OCI-LY7 (cell line): ENCODE results near the gene AGPAT3. TPM values are rescaled to one million over a fixed set of nuclear protein-coding genes. Genes with fewer than 3 reads are reported as not detected.

Source experiments
- BruUV-seq: library from RNA; stranded (reverse); fragments of 400-500 nt; replicated peaks from 2 replicates; lab custom pipeline; 2021; lab: Mats Ljungman, UMichigan
- CTCF ChIA-PET: fragments of 300-600 bp; sonication (Branson Sonifier 250); formaldehyde crosslinking; loops from one replicate; lab custom pipeline; 2022; ENCODE audit warnings: antibody characterized with exemption; ENCODE audit not compliant: unreplicated experiment; lab: Charles Lee
- POLR2A ChIA-PET: fragments of 300-600 bp; sonication (Branson Sonifier 250); formaldehyde crosslinking; loops from one replicate; lab custom pipeline; 2022; ENCODE audit warnings: antibody characterized with exemption; lab: Charles Lee
- DNase-seq: peaks from one replicate; pipeline ENCODE4 v3.0.0-alpha.2; 2015; ENCODE audit warnings: low spot score
- H2AFZ ChIP-seq: fragments of 200-600 bp; sonication (generic), shearing (Covaris generic); 2 replicates; pipeline ENCODE4 v1.6.1; 2014; ENCODE audit warnings: mild to moderate bottlenecking, antibody characterized with exemption, low read length, moderate library complexity
- H3K27ac ChIP-seq: fragments of 200-600 bp; sonication (generic); 2 replicates; pipeline ENCODE4 v1.5.1; 2014; ENCODE audit warnings: mixed run types, low read depth, mild to moderate bottlenecking, moderate library complexity, low read length, inconsistent platforms; ENCODE audit not compliant: poor library complexity, severe bottlenecking
- H3K36me3 ChIP-seq: fragments of 200-600 bp; sonication (generic); 2 replicates; pipeline ENCODE4 v1.6.1; 2014; ENCODE audit warnings: mild to moderate bottlenecking, antibody characterized with exemption, low read length, moderate library complexity, mixed read lengths; ENCODE audit not compliant: insufficient read depth
- H3K4me1 ChIP-seq: fragments of 200-600 bp; sonication (generic); 2 replicates; pipeline ENCODE4 v1.5.1; 2014; ENCODE audit warnings: mild to moderate bottlenecking, low read length; ENCODE audit not compliant: insufficient read depth, poor library complexity, severe bottlenecking
- H3K4me2 ChIP-seq: fragments of 200-600 bp; sonication (generic); 2 replicates; pipeline ENCODE4 v1.6.1; 2014; ENCODE audit warnings: mild to moderate bottlenecking, low read length
- H3K4me3 ChIP-seq: fragments of 200-600 bp; sonication (generic); 2 replicates; pipeline ENCODE4 v1.5.1; 2014; ENCODE audit warnings: mild to moderate bottlenecking, low read depth, low read length; ENCODE audit not compliant: poor library complexity, severe bottlenecking
- H3K79me2 ChIP-seq: fragments of 200-600 bp; sonication (generic); 2 replicates; pipeline ENCODE4 v1.6.1; 2016; ENCODE audit warnings: low read depth, mild to moderate bottlenecking, low read length, moderate library complexity, mixed read lengths; ENCODE audit not compliant: insufficient read depth
- H3K9me2 ChIP-seq: fragments of 200-600 bp; sonication (generic); 2 replicates; pipeline ENCODE4 v1.6.1; 2016; ENCODE audit warnings: mild to moderate bottlenecking, low read length, mixed read lengths; ENCODE audit not compliant: insufficient read depth
- H3K9me3 ChIP-seq: fragments of 200-600 bp; sonication (generic); 2 replicates; pipeline ENCODE4 v1.6.1; 2014; ENCODE audit warnings: mild to moderate bottlenecking, mixed run types, low read length, mixed read lengths
- H4K20me1 ChIP-seq: fragments of 200-600 bp; sonication (generic); 2 replicates; pipeline ENCODE4 v1.6.1; 2014; ENCODE audit warnings: mild to moderate bottlenecking, antibody characterized with exemption, low read length, moderate library complexity, mixed read lengths; ENCODE audit not compliant: insufficient read depth
- EZH2phosphoT487 ChIP-seq: fragments of 200-600 bp; sonication (generic); IDR thresholded peaks from 2 replicates; pipeline ENCODE4 v1.6.1; 2018; ENCODE audit warnings: low read depth, borderline replicate concordance, mild to moderate bottlenecking, mixed run types, antibody characterized with exemption, low read length, moderate library complexity, mixed read lengths
- intact Hi-C: fragments of 100-400 bp; cut with micrococcal nuclease; formaldehyde crosslinking; loops from one replicate; pipeline ENCODE4 v1.10.0; 2022; ENCODE audit not compliant: unreplicated experiment
- total RNA-seq, 2 experiments: library from RNA; depleted of rRNA in 1 of 2; stranded (reverse); fragments of >200 nt in 1 of 2; shearing (Covaris generic) in 1 of 2; gene quantifications; 2 replicates each; pipeline ENCODE4 v1.2.3, GENCODE V29; 2014 to 2022
- TF ChIP-seq, protein P1 (sequence below): fragments of 200-600 bp; sonication (generic); conservative IDR thresholded peaks from 2 replicates; pipeline ENCODE4 v1.5.1; 2014; ENCODE audit warnings: mild to moderate bottlenecking, antibody characterized with exemption, low read length, moderate library complexity, mixed read lengths

The AGPAT3 gene
- total RNA-seq, 2 experiments from 2014 or later, result 9.2 to 33.4 TPM

DNA sequence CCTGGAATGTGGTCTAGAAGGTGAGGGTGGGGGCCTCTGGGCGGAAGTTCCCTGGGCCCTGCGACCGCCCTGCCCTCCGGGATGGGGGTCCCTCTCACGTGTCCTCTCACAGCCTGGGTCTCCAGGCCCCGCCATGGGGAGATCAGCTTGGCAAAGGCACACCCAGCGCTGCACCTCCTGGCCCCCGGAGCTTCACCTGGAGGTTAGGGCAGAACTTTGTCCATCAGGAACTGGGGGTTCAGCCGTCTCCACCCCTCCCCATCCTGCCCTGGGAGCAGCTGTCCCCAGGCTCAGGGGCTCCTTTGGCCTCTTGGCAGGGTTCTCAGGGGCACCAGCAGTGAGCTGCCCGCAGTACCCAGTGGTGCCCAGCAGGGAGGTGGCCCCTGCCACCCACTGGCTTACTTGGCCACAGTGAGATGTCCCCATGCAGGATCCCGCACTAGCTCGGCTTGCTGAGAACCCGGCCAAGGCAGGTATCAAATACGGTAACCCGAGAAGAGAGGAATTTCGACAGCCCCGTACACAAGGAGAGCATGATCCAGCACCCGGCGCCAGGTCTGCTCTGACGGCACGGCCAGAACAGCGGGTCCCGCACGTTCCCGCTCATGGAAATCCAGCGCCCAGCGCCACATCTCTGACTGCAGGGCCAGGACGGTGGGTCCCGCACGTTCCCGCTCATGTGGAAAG lies 38.9 kb upstream of the AGPAT3 start:
- H3K4me2 ChIP-seq, result no peak overlapping the region
- no peak for DNase-seq
- no peak overlapping the region for H2AFZ ChIP-seq
- CTCF ChIA-PET, result no interaction called here
- intact Hi-C loops, result no loop called here
- H3K36me3 ChIP-seq, result no peaks in the 10 kb centered on the region
- no peaks in the 10 kb centered on the region for H3K9me3 ChIP-seq
- no peaks in the 10 kb centered on the region for H3K79me2 ChIP-seq
- H3K4me1 ChIP-seq, result no peaks in the 10 kb centered on the region
- H4K20me1 ChIP-seq, result no peaks in the 10 kb centered on the region
- no TSS peak for BruUV-seq
- H3K27ac ChIP-seq, result no peak overlapping the region
- no peaks in the 10 kb centered on the region for H3K9me2 ChIP-seq
- TF ChIP-seq, protein P1, sequence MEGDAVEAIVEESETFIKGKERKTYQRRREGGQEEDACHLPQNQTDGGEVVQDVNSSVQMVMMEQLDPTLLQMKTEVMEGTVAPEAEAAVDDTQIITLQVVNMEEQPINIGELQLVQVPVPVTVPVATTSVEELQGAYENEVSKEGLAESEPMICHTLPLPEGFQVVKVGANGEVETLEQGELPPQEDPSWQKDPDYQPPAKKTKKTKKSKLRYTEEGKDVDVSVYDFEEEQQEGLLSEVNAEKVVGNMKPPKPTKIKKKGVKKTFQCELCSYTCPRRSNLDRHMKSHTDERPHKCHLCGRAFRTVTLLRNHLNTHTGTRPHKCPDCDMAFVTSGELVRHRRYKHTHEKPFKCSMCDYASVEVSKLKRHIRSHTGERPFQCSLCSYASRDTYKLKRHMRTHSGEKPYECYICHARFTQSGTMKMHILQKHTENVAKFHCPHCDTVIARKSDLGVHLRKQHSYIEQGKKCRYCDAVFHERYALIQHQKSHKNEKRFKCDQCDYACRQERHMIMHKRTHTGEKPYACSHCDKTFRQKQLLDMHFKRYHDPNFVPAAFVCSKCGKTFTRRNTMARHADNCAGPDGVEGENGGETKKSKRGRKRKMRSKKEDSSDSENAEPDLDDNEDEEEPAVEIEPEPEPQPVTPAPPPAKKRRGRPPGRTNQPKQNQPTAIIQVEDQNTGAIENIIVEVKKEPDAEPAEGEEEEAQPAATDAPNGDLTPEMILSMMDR, result no peak
- no peak for TF ChIP-seq EZH2phosphoT487
- H3K4me3 ChIP-seq, result no peak overlapping the region
- POLR2A ChIA-PET, result interaction anchor here (0.6 to 0.7 kb wide), 2 partner anchors 8 to 36 kb away, joined by 3 to 4 read pairs; no protein-coding TSS in a partner anchor

DNA sequence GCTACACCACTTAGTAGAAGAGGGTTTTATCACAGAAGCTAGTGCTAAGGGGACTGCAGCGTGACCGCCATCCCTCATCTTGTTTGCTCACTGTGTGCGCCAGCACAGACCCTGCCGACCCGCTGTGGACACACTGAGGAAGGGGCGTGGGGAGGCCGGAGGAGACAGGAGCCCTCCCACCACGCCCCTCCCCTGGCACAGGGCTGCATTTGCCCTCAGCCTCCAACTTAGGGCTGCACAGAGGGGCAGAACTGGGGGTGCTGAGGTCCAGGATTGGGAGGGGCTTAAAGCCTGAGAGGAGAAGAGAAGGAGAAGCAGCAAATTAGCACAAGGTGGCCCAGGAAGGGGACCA lies 38.4 kb upstream of the AGPAT3 start:
- TF ChIP-seq EZH2phosphoT487, result no peak
- TF ChIP-seq, protein P1, result no peak
- Histone ChIP-seq H3K9me3 (no peaks in the 10 kb centered on the region), H4K20me1 (no peaks in the 10 kb centered on the region), H3K4me1 (no peaks in the 10 kb centered on the region), H3K27ac (no peak overlapping the region), H3K4me2 (no peak overlapping the region), H3K4me3 (no peak overlapping the region), H3K79me2 (no peaks in the 10 kb centered on the region), H3K36me3 (no peaks in the 10 kb centered on the region), H2AFZ (no peak overlapping the region), H3K9me2 (no peaks in the 10 kb centered on the region)
- BruUV-seq, result no TSS peak
- DNase-seq, result no peak
- ChIA-PET CTCF (no interaction called here), POLR2A (no interaction called here)
- intact Hi-C loops, result no loop called here

DNA sequence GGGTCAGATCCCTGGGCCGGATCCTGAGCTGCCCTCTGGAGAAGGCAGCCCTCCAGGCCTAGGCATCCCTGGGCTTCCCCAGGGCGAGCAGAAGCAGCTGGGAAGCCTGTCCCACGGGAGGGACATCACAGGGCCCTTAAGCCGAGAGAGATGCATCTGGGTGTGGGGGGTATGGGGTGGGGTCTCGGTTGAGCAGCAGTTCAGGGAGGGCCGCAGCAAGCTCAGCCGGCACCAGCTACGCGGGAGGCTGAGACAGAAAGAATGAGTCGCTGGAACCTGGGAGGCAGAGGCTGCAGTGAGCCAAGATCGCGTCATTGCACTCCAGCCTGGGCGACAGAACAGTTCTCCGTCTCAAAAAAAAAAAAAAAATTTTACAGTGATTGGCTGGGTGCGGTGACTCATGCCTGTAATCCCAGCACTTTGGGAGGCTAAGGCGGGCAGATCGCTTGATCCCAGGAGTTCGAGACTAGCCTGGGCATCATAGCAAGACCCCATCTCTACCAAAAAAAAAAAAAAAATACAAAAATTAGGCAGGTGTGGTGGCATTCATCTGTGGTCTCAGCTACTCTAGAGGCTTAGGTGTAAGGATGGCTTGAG lies 37.9 kb upstream of the AGPAT3 start:
- Histone ChIP-seq H2AFZ (no peak overlapping the region), H3K4me1 (no peaks in the 10 kb centered on the region), H3K79me2 (no peaks in the 10 kb centered on the region), H4K20me1 (no peaks in the 10 kb centered on the region), H3K9me3 (no peaks in the 10 kb centered on the region), H3K9me2 (no peaks in the 10 kb centered on the region), H3K4me2 (no peak overlapping the region), H3K27ac (no peak overlapping the region), H3K36me3 (no peaks in the 10 kb centered on the region), H3K4me3 (no peak overlapping the region)
- intact Hi-C loops, result no loop called here
- no peak for DNase-seq
- BruUV-seq, result no TSS peak
- no peak for TF ChIP-seq EZH2phosphoT487
- TF ChIP-seq, protein P1, result no peak
- ChIA-PET POLR2A (no interaction called here), CTCF (no interaction called here)
